Esophagus squamous epithelium (tissue), 5 donors: Measurements from ENCODE around the gene AKR1A1. TPM values are rescaled to one million over a fixed set of nuclear protein-coding genes. Genes with fewer than 3 reads are reported as not detected.

Experiments
- DNase-seq: peaks from one replicate; lab custom pipeline; 2025; lab: John Stamatoyannopoulos, UW
- H3K27ac ChIP-seq, 4 donors: fragments of 200-600 bp; sonication (generic); one replicate each; pipeline ENCODE4 v1.5.1; 2016 to 2019; ENCODE audit warnings: mild to moderate bottlenecking in 1 of 4
- H3K27me3 ChIP-seq, 4 donors: fragments of 200-600 bp; sonication (generic); 1 replicate in 3 of 4; 2 replicates in 1 of 4; pipeline versions ENCODE4 v1.5.1 to v1.6.0; 2017 to 2021; ENCODE audit warnings: antibody characterized with exemption in 1 of 4
- H3K36me3 ChIP-seq, 3 donors: fragments of 200-600 bp; sonication (generic); one replicate each; pipeline ENCODE4 v1.5.1; 2016 to 2019
- H3K4me1 ChIP-seq, 3 donors: fragments of 200-600 bp; sonication (generic); one replicate each; pipeline ENCODE4 v1.5.1; 2017 to 2019
- H3K4me3 ChIP-seq, 4 donors: fragments of 200-600 bp; sonication (generic); 1 replicate in 3 of 4; 2 replicates in 1 of 4; pipeline ENCODE4 v1.5.1; 2016 to 2019; ENCODE audit warnings: mild to moderate bottlenecking in 2 of 4, moderate library complexity in 1 of 4
- H3K9me3 ChIP-seq, 3 donors: fragments of 200-600 bp; sonication (generic); one replicate each; pipeline ENCODE4 v1.5.1; 2016 to 2019
- POLR2A ChIP-seq, 4 donors: fragments of 450-650 bp; IDR thresholded peaks; one replicate each; pipeline ENCODE4 v1.6.1; 2017; ENCODE audit warnings: antibody characterized with exemption in 4 of 4, mild to moderate bottlenecking in 4 of 4, moderate library complexity in 3 of 4
- WGBS, 2 donors: methylation state at CpG; one replicate each; pipeline ENCODE4 v1.1.5; 2018; 5-methylcytosine and 5-hydroxymethylcytosine counted together
- intact Hi-C: fragments of 100-400 bp; cut with DNase I; formaldehyde crosslinking; loops from one replicate; pipeline ENCODE4 v1.15.0; 2022
- total RNA-seq, 4 donors: library from RNA; depleted of rRNA; stranded (reverse); fragments of >200 nt; gene quantifications; one replicate each; pipeline ENCODE4 v1.1.0, GENCODE V29; 2016
- TF ChIP-seq, protein P1 (sequence below), 6 experiments: fragments of 450-650 bp in 4 of 6; fragments of 200-600 bp in 2 of 6; sonication (generic) in 2 of 6; IDR thresholded peaks; one replicate each; pipeline ENCODE4 v1.5.1; 2016 to 2019; ENCODE audit warnings: antibody characterized with exemption in 6 of 6, mild to moderate bottlenecking in 4 of 6, moderate library complexity in 4 of 6
- donor health status: DM: yes; HTN: yes; CAD: no.

AKR1A1 gene
- total RNA-seq, 4 donors from 2014 or later: 122 to 164 (median 146) TPM

DNA sequence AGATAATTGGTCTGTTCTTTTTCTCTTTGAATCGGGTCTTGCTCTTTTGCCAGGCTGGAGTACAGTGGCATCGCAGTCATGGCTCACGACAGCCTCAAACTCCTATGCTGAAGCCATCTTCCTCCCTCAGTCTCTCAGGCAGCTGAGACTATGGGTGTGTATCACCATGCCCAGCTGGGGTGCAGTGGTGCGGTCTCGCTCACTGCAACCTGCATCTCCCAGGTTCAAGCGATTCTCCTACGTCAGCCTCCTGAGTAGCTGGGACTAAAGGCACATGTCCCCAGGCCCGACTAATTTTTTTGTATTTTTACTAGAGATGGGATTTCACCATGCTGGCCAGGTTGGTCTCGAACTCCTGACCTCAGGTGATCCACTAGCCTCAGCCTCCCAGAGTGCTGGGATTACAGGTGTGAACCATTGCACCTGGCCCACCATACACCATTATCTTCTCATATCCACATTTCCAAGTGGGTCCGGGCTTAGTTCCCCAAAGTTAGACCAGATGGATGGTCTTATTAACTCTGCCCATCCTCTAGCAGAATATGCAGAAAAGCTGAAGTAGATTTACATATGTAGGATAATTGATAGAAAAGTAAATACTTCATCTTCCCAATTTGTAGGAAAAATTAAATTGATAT is 60.1 kb downstream of the AKR1A1 start:
- WGBS, 2 donors: 94 to 95% methylated on average over 10 of the region's 10 CpGs
- Histone ChIP-seq H3K4me3 (no peak overlapping the region), H3K9me3 (no peaks in the 10 kb centered on the region), H3K27me3 (no peaks in the 10 kb centered on the region), H3K36me3 (peaks cover 0 to 83% (median 10%) of the 10 kb centered on the region in 3 donors), H3K27ac (no peak overlapping the region), H3K4me1 (peaks cover 0 to 27% (median 6%) of the 10 kb centered on the region in 3 donors)
- TF ChIP-seq POLR2A (IDR thresholded peaks at IDR 0.05): no peak
- TF ChIP-seq, protein P1, sequence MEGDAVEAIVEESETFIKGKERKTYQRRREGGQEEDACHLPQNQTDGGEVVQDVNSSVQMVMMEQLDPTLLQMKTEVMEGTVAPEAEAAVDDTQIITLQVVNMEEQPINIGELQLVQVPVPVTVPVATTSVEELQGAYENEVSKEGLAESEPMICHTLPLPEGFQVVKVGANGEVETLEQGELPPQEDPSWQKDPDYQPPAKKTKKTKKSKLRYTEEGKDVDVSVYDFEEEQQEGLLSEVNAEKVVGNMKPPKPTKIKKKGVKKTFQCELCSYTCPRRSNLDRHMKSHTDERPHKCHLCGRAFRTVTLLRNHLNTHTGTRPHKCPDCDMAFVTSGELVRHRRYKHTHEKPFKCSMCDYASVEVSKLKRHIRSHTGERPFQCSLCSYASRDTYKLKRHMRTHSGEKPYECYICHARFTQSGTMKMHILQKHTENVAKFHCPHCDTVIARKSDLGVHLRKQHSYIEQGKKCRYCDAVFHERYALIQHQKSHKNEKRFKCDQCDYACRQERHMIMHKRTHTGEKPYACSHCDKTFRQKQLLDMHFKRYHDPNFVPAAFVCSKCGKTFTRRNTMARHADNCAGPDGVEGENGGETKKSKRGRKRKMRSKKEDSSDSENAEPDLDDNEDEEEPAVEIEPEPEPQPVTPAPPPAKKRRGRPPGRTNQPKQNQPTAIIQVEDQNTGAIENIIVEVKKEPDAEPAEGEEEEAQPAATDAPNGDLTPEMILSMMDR (IDR thresholded peaks at IDR 0.05): no peak
- intact Hi-C loops: no loop called here
- DNase-seq: no peak

DNA sequence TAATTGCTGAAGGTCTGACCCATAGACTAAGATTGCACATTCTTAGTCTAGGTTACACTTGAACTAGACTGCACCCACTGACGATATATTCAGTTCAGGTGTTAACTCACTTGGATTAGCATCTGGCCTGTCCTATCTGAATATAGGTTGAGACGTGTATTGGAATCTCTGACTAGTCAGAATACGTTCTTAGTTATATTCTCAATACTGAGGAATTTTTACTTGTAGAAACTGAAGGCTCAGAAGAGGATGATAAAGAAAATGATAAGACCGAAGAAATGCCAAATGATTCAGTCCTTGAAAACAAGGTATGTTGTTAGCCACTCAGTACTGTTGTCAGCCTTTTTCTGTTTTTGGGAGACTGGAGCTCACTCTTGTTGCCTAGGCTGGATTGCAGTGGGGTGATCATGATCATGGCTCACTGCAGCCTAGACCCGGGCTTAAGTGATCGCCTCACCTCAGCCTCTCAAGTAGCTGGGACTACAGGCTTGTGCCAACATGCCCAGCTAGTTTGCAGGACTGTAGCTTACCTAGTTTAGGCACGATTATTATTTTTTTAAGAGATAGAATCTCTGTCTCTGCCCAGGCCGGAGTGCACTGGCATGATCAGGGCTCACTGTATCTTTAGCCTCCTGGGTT is 62.4 kb downstream of the AKR1A1 start:
- Histone ChIP-seq H3K36me3 (peaks cover 0 to 83% (median 27%) of the 10 kb centered on the region in 3 donors), H3K27ac (peak overlapping the region in 3 of 4 donors; percentile 1 to 40 (median 28)), H3K4me3 (no peak overlapping the region), H3K4me1 (peaks cover 0 to 20% (median 0%) of the 10 kb centered on the region in 3 donors), H3K27me3 (no peaks in the 10 kb centered on the region), H3K9me3 (no peaks in the 10 kb centered on the region)
- TF ChIP-seq POLR2A (IDR thresholded peaks at IDR 0.05): no peak
- TF ChIP-seq, protein P1 (IDR thresholded peaks at IDR 0.05): no peak
- intact Hi-C loops: no loop called here
- WGBS, 2 donors: 41 to 46% methylated on average over 8 of the region's 8 CpGs
- DNase-seq: no peak

DNA sequence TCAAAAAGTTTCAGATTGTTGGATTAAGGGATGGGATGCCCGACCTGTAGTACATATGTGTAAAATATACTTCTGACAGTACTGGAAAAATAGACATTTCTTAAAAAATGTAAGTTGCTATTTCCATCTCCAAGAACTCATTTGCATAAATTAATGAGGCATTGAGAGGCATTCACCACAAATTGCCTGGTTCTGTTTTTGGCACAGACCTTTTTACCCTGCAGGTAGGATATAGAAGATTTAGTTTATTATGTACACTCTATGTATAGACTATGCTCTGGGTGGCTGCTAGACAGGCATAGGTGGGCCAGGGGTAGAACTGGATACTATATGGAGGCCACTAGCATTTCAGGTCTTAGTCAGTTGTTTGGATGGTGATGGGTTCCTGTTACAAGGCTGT is 65.3 kb downstream of the AKR1A1 start:
- TF ChIP-seq, protein P1 (IDR thresholded peaks at IDR 0.05): no peak
- no peak for TF ChIP-seq POLR2A (IDR thresholded peaks at IDR 0.05)

DNA sequence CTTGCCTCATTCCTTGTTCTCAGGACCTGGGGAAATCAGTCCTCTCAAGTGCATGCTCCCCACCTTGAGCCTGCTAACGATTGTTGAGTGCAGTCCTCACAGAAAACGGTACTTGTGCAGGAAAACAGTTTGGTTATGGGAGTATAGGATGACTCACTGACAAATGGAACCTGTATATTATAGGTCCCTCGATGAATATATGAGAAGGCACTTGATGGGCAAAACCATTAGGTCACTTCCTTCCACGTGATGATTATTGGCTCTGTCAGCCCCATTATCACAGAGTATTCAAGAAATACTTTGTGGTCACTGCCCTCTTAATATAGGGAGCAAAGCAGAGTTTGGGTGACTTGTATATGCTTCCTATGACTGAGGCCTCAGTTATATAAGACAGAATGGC is 67.0 kb downstream of the AKR1A1 start:
- Histone ChIP-seq H3K9me3 (no peaks in the 10 kb centered on the region), H3K27me3 (no peaks in the 10 kb centered on the region), H3K36me3 (peaks cover 0 to 91% (median 27%) of the 10 kb centered on the region in 3 donors), H3K4me1 (peaks cover 0 to 36% (median 14%) of the 10 kb centered on the region in 3 donors), H3K4me3 (no peak overlapping the region), H3K27ac (no peak overlapping the region)
- no peak for DNase-seq
- WGBS, 2 donors: 60 to 83% methylated on average over 3 to 4 of the region's 4 CpGs
- intact Hi-C loops: no loop called here
- TF ChIP-seq, protein P1 (IDR thresholded peaks at IDR 0.05): no peak
- TF ChIP-seq POLR2A (IDR thresholded peaks at IDR 0.05): no peak

More for the DNA sequence above, 65.3 kb downstream of the AKR1A1 start:
- Histone ChIP-seq H3K27me3 (no peaks in the 10 kb centered on the region), H3K36me3 (peaks cover 0 to 84% (median 27%) of the 10 kb centered on the region in 3 donors), H3K4me3 (no peak overlapping the region), H3K9me3 (no peaks in the 10 kb centered on the region), H3K4me1 (peaks cover 0 to 20% (median 3%) of the 10 kb centered on the region in 3 donors), H3K27ac (no peak overlapping the region)
- DNase-seq: no peak
- intact Hi-C loops: no loop called here
- 81 to 87% methylated on average over 1 of the region's 1 CpG for WGBS, 2 donors
